ENCODE measurements around the gene RBM47.

The RBM47 gene

DNA sequence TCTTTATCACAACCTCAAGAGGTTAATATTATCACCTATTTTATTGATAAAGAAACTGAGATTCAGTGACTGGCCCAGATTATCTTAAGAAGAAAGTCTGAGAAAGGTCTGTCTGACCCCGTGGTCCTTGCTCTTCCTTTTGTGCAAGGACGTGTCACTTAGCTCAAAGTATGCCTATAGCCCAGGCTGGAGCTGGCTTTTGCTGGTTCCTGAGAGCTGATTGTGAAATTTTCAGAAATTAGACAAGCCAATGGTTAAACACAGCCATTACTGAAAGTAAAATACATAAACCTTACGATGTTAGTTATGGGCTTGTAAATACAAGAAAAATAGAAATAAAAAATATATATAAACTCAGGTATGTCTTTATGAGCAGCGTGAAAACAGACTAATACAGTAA, 224.5 kb downstream of the RBM47 start:
- TF ChIP-seq, protein P1, sequence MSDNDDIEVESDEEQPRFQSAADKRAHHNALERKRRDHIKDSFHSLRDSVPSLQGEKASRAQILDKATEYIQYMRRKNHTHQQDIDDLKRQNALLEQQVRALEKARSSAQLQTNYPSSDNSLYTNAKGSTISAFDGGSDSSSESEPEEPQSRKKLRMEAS (IDR thresholded peaks at IDR 0.05), result no peak
- TF ChIP-seq, protein P2, sequence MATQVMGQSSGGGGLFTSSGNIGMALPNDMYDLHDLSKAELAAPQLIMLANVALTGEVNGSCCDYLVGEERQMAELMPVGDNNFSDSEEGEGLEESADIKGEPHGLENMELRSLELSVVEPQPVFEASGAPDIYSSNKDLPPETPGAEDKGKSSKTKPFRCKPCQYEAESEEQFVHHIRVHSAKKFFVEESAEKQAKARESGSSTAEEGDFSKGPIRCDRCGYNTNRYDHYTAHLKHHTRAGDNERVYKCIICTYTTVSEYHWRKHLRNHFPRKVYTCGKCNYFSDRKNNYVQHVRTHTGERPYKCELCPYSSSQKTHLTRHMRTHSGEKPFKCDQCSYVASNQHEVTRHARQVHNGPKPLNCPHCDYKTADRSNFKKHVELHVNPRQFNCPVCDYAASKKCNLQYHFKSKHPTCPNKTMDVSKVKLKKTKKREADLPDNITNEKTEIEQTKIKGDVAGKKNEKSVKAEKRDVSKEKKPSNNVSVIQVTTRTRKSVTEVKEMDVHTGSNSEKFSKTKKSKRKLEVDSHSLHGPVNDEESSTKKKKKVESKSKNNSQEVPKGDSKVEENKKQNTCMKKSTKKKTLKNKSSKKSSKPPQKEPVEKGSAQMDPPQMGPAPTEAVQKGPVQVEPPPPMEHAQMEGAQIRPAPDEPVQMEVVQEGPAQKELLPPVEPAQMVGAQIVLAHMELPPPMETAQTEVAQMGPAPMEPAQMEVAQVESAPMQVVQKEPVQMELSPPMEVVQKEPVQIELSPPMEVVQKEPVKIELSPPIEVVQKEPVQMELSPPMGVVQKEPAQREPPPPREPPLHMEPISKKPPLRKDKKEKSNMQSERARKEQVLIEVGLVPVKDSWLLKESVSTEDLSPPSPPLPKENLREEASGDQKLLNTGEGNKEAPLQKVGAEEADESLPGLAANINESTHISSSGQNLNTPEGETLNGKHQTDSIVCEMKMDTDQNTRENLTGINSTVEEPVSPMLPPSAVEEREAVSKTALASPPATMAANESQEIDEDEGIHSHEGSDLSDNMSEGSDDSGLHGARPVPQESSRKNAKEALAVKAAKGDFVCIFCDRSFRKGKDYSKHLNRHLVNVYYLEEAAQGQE (IDR thresholded peaks at IDR 0.05; ENCODE audit: low read depth), result no peak
- TF ChIP-seq NFIC (IDR thresholded peaks at IDR 0.05) (no peak), RAD21 (IDR thresholded peaks at IDR 0.05; ENCODE audit: low read depth) (no peak), CEBPB (IDR thresholded peaks at IDR 0.05) (no peak), TAF1 (IDR thresholded peaks at IDR 0.05; ENCODE audit: low read depth) (no peak)

DNA sequence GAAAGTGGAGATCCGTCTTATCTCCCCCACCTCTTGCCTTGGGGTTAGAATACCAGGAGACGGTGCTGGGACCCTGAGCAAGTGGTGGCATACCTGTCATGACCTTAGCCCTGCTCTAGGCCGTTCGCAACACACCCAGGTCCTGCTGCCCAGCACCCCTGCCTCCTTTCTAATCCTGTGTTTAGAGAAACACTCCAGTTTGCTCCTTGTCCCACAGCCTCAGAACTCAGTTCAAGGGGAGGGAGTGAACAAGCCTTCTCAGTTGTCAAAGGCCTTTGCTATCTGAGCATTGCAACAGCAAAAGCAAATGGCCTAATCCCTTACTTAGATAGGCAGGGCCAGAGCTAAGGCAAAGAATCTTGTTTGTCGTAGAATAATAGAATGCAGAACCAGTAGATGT, 226.6 kb downstream of the RBM47 start:
- no peak for TF ChIP-seq YY1 (IDR thresholded peaks at IDR 0.05; ENCODE audit: low read depth)

DNA sequence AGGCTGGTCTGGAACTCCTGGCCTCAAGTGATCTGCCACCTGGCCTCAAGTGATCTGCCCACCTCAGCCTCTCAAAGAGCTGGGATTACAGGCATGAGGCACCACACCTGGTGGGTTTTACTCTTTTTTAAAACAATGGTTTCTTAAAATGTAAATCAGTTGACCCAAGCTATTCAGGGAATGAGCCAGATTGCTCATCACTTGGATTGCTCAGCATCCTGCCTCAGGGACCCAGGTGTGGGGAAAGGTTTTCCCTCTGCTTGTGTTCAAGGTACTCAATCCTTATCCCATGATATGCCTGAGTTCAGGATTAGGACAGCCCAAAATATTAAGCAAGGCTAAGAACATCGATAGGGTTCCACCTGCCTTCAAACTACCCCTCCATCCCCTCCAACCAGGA, 227.1 kb downstream of the RBM47 start:
- no peak for TF ChIP-seq EGR1 (IDR thresholded peaks at IDR 0.05)
- no peak for TF ChIP-seq TCF12 (IDR thresholded peaks at IDR 0.05; ENCODE audit: low read depth)
- no peak for TF ChIP-seq CREB1 (IDR thresholded peaks at IDR 0.05; ENCODE audit: low read depth)

- TF ChIP-seq TEAD4 (IDR thresholded peaks at IDR 0.05) (no peak), YY1 (IDR thresholded peaks at IDR 0.05; ENCODE audit: low read depth) (no peak), EP300 (IDR thresholded peaks at IDR 0.05; ENCODE audit: borderline replicate concordance) (no peak), USF1 (IDR thresholded peaks at IDR 0.05) (no peak), TCF12 (IDR thresholded peaks at IDR 0.05; ENCODE audit: low read depth) (no peak), TAF1 (IDR thresholded peaks at IDR 0.05; ENCODE audit: low read depth) (no peak), FOXM1 (IDR thresholded peaks at IDR 0.05; ENCODE audit: borderline replicate concordance, low read depth) (no peak), RAD21 (IDR thresholded peaks at IDR 0.05; ENCODE audit: low read depth) (no peak)
- TF ChIP-seq, protein P2 (IDR thresholded peaks at IDR 0.05; ENCODE audit: low read depth), result no peak
- TF ChIP-seq, protein P1 (IDR thresholded peaks at IDR 0.05), result no peak
Observed at GRCh38 chr4:40401631-40402030, 228.0 kb downstream of the RBM47 start.

GRCh38 chr4:40401096-40401495, 228.6 kb downstream of the RBM47 start:
- no peak for TF ChIP-seq TAF1 (IDR thresholded peaks at IDR 0.05; ENCODE audit: low read depth)
- TF ChIP-seq ZBTB7A (IDR thresholded peaks at IDR 0.05; ENCODE audit: low read depth), result no peak
- TF ChIP-seq YY1 (IDR thresholded peaks at IDR 0.05; ENCODE audit: low read depth), result no peak
- TF ChIP-seq, protein P2 (IDR thresholded peaks at IDR 0.05; ENCODE audit: low read depth), result no peak
- TF ChIP-seq TCF12 (IDR thresholded peaks at IDR 0.05; ENCODE audit: low read depth), result no peak
- TF ChIP-seq CREB1 (IDR thresholded peaks at IDR 0.05; ENCODE audit: low read depth), result no peak
- no peak for TF ChIP-seq NFIC (IDR thresholded peaks at IDR 0.05)
- no peak for TF ChIP-seq RAD21 (IDR thresholded peaks at IDR 0.05; ENCODE audit: low read depth)
- TF ChIP-seq CEBPB (IDR thresholded peaks at IDR 0.05), result no peak
- TF ChIP-seq EP300 (IDR thresholded peaks at IDR 0.05; ENCODE audit: borderline replicate concordance), result no peak
- no peak for TF ChIP-seq EGR1 (IDR thresholded peaks at IDR 0.05)
- no peak for TF ChIP-seq FOXM1 (IDR thresholded peaks at IDR 0.05; ENCODE audit: borderline replicate concordance, low read depth)
- TF ChIP-seq, protein P1 (IDR thresholded peaks at IDR 0.05), result no peak

- TF ChIP-seq NFIC (IDR thresholded peaks at IDR 0.05) (no peak), FOXM1 (IDR thresholded peaks at IDR 0.05; ENCODE audit: borderline replicate concordance, low read depth) (no peak), CREB1 (IDR thresholded peaks at IDR 0.05; ENCODE audit: low read depth) (no peak), USF1 (IDR thresholded peaks at IDR 0.05) (no peak), CEBPB (IDR thresholded peaks at IDR 0.05) (no peak), RAD21 (IDR thresholded peaks at IDR 0.05; ENCODE audit: low read depth) (no peak), EP300 (IDR thresholded peaks at IDR 0.05; ENCODE audit: borderline replicate concordance) (no peak), TAF1 (IDR thresholded peaks at IDR 0.05; ENCODE audit: low read depth) (no peak), TEAD4 (IDR thresholded peaks at IDR 0.05) (no peak), ZBTB7A (IDR thresholded peaks at IDR 0.05; ENCODE audit: low read depth) (no peak), YY1 (IDR thresholded peaks at IDR 0.05; ENCODE audit: low read depth) (no peak), TCF12 (IDR thresholded peaks at IDR 0.05; ENCODE audit: low read depth) (no peak), EGR1 (IDR thresholded peaks at IDR 0.05) (no peak)
- TF ChIP-seq, protein P1 (IDR thresholded peaks at IDR 0.05), result no peak
- TF ChIP-seq, protein P2 (IDR thresholded peaks at IDR 0.05; ENCODE audit: low read depth), result no peak
Observed at GRCh38 chr4:40399578-40399977, 230.1 kb downstream of the RBM47 start.
